Heart left ventricle (tissue), 13 donors: ENCODE measurements around the gene WASL.

Experiments
- POLR2A ChIP-seq, 2 donors: fragments of 450-650 bp; IDR thresholded peaks; one replicate each; pipeline ENCODE4 v1.6.1; 2017; ENCODE audit warnings: antibody characterized with exemption in 2 of 2, mild to moderate bottlenecking in 2 of 2, moderate library complexity in 2 of 2
- TF ChIP-seq, protein P1 (sequence below), 12 donors: fragments of 200-600 bp; sonication (generic) in 4 of 12; IDR thresholded peaks; one replicate each; pipeline versions ENCODE4 v1.5.0 to v1.8.0; 2018 to 2022; ENCODE audit warnings: antibody characterized with exemption in 12 of 12, mild to moderate bottlenecking in 5 of 12
- donor health status: ischemic (EF 13 %, LVEDD 7.1; RV severe dilation, severe dysfunction).
- donor health status: DM: no; HTN: yes; CAD: no.
- donor health status: DM: no; HTN: no; CAD: no.
- donor health status: ischemic (EF 25% LVEDD 6.9; RV normal size, moderate dysfunction).
- donor health status: ischemic (EF 25% LVEDD 5.7; RV mildly dilated, moderate dysfunction).
- donor health status: ischemic (EF 35%, LVEDD 5.7; RV mildly dilated, moderate dysfunction).
- donor health status: nonischemic (EF 11% LVEDD 7.7; RV severe dilation, severe dysfunction).
- donor health status: DM: yes; HTN: yes; CAD: no.
- donor health status: PGD.
- donor health status: ischemic (EF 29% LVEDD 5.4; RV normal size, mild dysfunction).
- donor health status: nonischemic (EF 23%, LVEDD 6.1; RV moderate dilation, normal function).

DNA sequence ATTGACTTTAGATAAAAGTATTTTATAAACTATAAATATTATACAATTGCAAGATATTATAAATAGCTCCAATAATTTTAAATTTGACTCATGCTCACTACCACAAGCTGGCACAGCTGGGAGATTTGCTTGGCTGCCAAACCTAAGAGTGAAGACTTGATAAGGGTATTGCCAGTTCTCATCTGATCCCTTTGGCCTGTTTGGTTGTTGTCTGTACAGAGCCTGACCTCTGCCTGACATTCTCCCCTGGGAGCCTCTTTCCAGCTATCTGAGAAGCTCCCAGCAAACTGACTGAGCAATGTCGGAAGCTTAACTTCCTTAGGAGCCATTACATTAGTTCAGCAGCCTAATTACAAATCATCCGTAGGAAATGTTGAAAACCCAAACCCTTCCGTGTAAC, 103.3 kb downstream of the WASL start:
- TF ChIP-seq, protein P1, sequence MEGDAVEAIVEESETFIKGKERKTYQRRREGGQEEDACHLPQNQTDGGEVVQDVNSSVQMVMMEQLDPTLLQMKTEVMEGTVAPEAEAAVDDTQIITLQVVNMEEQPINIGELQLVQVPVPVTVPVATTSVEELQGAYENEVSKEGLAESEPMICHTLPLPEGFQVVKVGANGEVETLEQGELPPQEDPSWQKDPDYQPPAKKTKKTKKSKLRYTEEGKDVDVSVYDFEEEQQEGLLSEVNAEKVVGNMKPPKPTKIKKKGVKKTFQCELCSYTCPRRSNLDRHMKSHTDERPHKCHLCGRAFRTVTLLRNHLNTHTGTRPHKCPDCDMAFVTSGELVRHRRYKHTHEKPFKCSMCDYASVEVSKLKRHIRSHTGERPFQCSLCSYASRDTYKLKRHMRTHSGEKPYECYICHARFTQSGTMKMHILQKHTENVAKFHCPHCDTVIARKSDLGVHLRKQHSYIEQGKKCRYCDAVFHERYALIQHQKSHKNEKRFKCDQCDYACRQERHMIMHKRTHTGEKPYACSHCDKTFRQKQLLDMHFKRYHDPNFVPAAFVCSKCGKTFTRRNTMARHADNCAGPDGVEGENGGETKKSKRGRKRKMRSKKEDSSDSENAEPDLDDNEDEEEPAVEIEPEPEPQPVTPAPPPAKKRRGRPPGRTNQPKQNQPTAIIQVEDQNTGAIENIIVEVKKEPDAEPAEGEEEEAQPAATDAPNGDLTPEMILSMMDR (IDR thresholded peaks at IDR 0.05) = no peak
- TF ChIP-seq POLR2A (IDR thresholded peaks at IDR 0.05) = no peak
